ENCODE measurements around the gene FLNA. TPM values are rescaled to one million over a fixed set of nuclear protein-coding genes. Genes with fewer than 3 reads are reported as not detected.
A peak's percentile ranks its signal among the peaks of the same experiment; 100 is the strongest.

FLNA gene
- total RNA-seq, 5 donors from 2014 or later (not counting 1 experiment from before 2014, with no cell fraction given) = 893 to 1,483 (median 1,268) TPM

GRCh38 chrX:154367474-154368308, 6.7 kb downstream of the FLNA start:
- Histone ChIP-seq H3K27ac (ENCODE audit: low read length) (peak overlapping the region; percentile 97), H3K36me3 (ENCODE audit: control insufficient read depth in 2 of 2, extremely low read depth in 1 of 2, insufficient read depth in 1 of 2, low read length in 1 of 2) (peaks cover 4 to 56% of the 10 kb centered on the region in 2 donors)
- WGBS (ENCODE audit: insufficient coverage) = 85% methylated on average over 16 of the region's 31 CpGs

GRCh38 chrX:154366666-154367055, 7.8 kb downstream of the FLNA start:
- Mint-ChIP-seq H3K27me3 (no peaks in the 10 kb centered on the region), H3K27ac (peak overlapping the region; percentile 36 to 61), H3K4me3 (peak overlapping the region in 1 of 3 donors; percentile 19), H3K9me3 (no peaks in the 10 kb centered on the region), H3K36me3 (peaks cover 10% of the 10 kb centered on the region), H3K4me1 (peaks cover 20 to 29% (median 27%) of the 10 kb centered on the region in 3 donors)
- CTCF ChIA-PET = no interaction called here
- ATAC-seq (replicated peaks in 1 of 4) (no peak), DNase-seq (no peak)
- Histone ChIP-seq H3K4me3 (ENCODE audit: control insufficient read depth in 1 of 2, extremely low read depth in 1 of 2, low read length in 1 of 2) (no peak overlapping the region), H3K27me3 (replicated peaks in 1 of 2; ENCODE audit: control insufficient read depth in 2 of 2, extremely low read depth in 1 of 2, insufficient read depth in 2 of 2, low read length in 1 of 2) (no peaks in the 10 kb centered on the region), H3K27ac (ENCODE audit: low read length) (peak overlapping the region; percentile 97), H3K4me1 (ENCODE audit: control insufficient read depth in 1 of 2, extremely low read depth in 1 of 2, insufficient read depth in 2 of 2, low read length in 2 of 2) (peaks cover 0 to 70% of the 10 kb centered on the region in 2 experiments), H3K36me3 (ENCODE audit: control insufficient read depth in 2 of 2, extremely low read depth in 1 of 2, insufficient read depth in 1 of 2, low read length in 1 of 2) (peaks cover 5 to 67% of the 10 kb centered on the region in 2 donors), H3K9me3 (no peaks in the 10 kb centered on the region)
- POLR2A ChIA-PET = no interaction called here
- WGBS (ENCODE audit: insufficient coverage) = 20% methylated on average over 2 of the region's 11 CpGs

More at GRCh38 chrX:154367474-154368308, 6.7 kb downstream of the FLNA start:
- Mint-ChIP-seq H3K27me3 (no peaks in the 10 kb centered on the region), H3K4me3 (peak overlapping the region; percentile 77 to 95 (median 88)), H3K4me1 (peaks cover 25 to 33% (median 31%) of the 10 kb centered on the region in 3 donors), H3K27ac (peak overlapping the region; percentile 90), H3K9me3 (no peaks in the 10 kb centered on the region), H3K36me3 (peaks cover 8% of the 10 kb centered on the region)
- H3K4me1 ChIP-seq (ENCODE audit: control insufficient read depth in 1 of 2, extremely low read depth in 1 of 2, insufficient read depth in 2 of 2, low read length in 2 of 2) = peaks cover 0 to 70% of the 10 kb centered on the region in 2 experiments
- H3K27me3 ChIP-seq (replicated peaks in 1 of 2; ENCODE audit: control insufficient read depth in 2 of 2, extremely low read depth in 1 of 2, insufficient read depth in 2 of 2, low read length in 1 of 2) = no peaks in the 10 kb centered on the region
- H3K4me3 ChIP-seq (ENCODE audit: control insufficient read depth in 1 of 2, extremely low read depth in 1 of 2, low read length in 1 of 2) = peak overlapping the region in 1 of 2 donors; percentile 89
- ChIA-PET CTCF (interaction anchor here in 1 of 2 donors (0.6 kb wide), 1 partner anchor 395 kb away, joined by 3 read pairs; the partner anchor contains the start of gene DKC1), POLR2A (interaction anchor here in 1 of 2 donors (0.5 kb wide), 1 partner anchor 10 kb away, joined by 4 read pairs; no protein-coding TSS in a partner anchor)
- DNase-seq (no peak), ATAC-seq (replicated peaks in 1 of 4) (no peak)
- no peaks in the 10 kb centered on the region for H3K9me3 ChIP-seq

GRCh38 chrX:154365997-154366665, 8.3 kb downstream of the FLNA start:
- 92% methylated on average over 23 of the region's 32 CpGs for WGBS (ENCODE audit: insufficient coverage)
- Mint-ChIP-seq H3K36me3 (peaks cover 10% of the 10 kb centered on the region), H3K27me3 (no peaks in the 10 kb centered on the region), H3K27ac (no peak overlapping the region), H3K9me3 (no peaks in the 10 kb centered on the region), H3K4me1 (peaks cover 21 to 33% (median 29%) of the 10 kb centered on the region in 3 donors), H3K4me3 (peak overlapping the region in 1 of 3 donors; percentile 24)
- POLR2A ChIA-PET = no interaction called here
- DNase-seq = no peak
- no peaks in the 10 kb centered on the region for H3K9me3 ChIP-seq
- H3K36me3 ChIP-seq (ENCODE audit: control insufficient read depth in 2 of 2, extremely low read depth in 1 of 2, insufficient read depth in 1 of 2, low read length in 1 of 2) = peaks cover 5 to 72% of the 10 kb centered on the region in 2 donors
- peak overlapping the region; percentile 97 for H3K27ac ChIP-seq (ENCODE audit: low read length)
- ATAC-seq (replicated peaks in 1 of 4) = no peak
- no peak overlapping the region for H3K4me3 ChIP-seq (ENCODE audit: control insufficient read depth in 1 of 2, extremely low read depth in 1 of 2, low read length in 1 of 2)
- CTCF ChIA-PET = interaction anchor here in 1 of 2 donors (0.5 to 0.6 kb wide), 2 partner anchors 30 to 51 kb away, joined by 3 to 4 read pairs; no protein-coding TSS in a partner anchor
- H3K4me1 ChIP-seq (ENCODE audit: control insufficient read depth in 1 of 2, extremely low read depth in 1 of 2, insufficient read depth in 2 of 2, low read length in 2 of 2) = peaks cover 0 to 75% of the 10 kb centered on the region in 2 experiments
- H3K27me3 ChIP-seq (replicated peaks in 1 of 2; ENCODE audit: control insufficient read depth in 2 of 2, extremely low read depth in 1 of 2, insufficient read depth in 2 of 2, low read length in 1 of 2) = no peaks in the 10 kb centered on the region

GRCh38 chrX:154365052-154365600, 9.3 kb downstream of the FLNA start:
- Mint-ChIP-seq H3K27ac (peak overlapping the region; percentile 22 to 52), H3K4me1 (peaks cover 23 to 37% (median 29%) of the 10 kb centered on the region in 3 donors), H3K27me3 (no peaks in the 10 kb centered on the region), H3K36me3 (peaks cover 10% of the 10 kb centered on the region), H3K4me3 (peak overlapping the region in 1 of 3 donors; percentile 24), H3K9me3 (no peaks in the 10 kb centered on the region)
- no peak for DNase-seq
- ChIA-PET POLR2A (no interaction called here), CTCF (no interaction called here)
- Histone ChIP-seq H3K9me3 (no peaks in the 10 kb centered on the region), H3K27me3 (replicated peaks in 1 of 2; ENCODE audit: control insufficient read depth in 2 of 2, extremely low read depth in 1 of 2, insufficient read depth in 2 of 2, low read length in 1 of 2) (no peaks in the 10 kb centered on the region), H3K4me1 (ENCODE audit: control insufficient read depth in 1 of 2, extremely low read depth in 1 of 2, insufficient read depth in 2 of 2, low read length in 2 of 2) (peaks cover 0 to 82% of the 10 kb centered on the region in 2 experiments), H3K27ac (ENCODE audit: low read length) (no peak overlapping the region), H3K4me3 (ENCODE audit: control insufficient read depth in 1 of 2, extremely low read depth in 1 of 2, low read length in 1 of 2) (no peak overlapping the region), H3K36me3 (ENCODE audit: control insufficient read depth in 2 of 2, extremely low read depth in 1 of 2, insufficient read depth in 1 of 2, low read length in 1 of 2) (peaks cover 5 to 78% of the 10 kb centered on the region in 2 donors)
- 94% methylated on average over 6 of the region's 20 CpGs for WGBS (ENCODE audit: insufficient coverage)
- no peak for ATAC-seq (replicated peaks in 1 of 4)

- DNase-seq (no peak), ATAC-seq (replicated peaks in 1 of 4) (no peak)
- H3K4me3 ChIP-seq (ENCODE audit: control insufficient read depth in 1 of 2, extremely low read depth in 1 of 2, low read length in 1 of 2) = no peak overlapping the region
- Mint-ChIP-seq H3K4me1 (peaks cover 23 to 39% (median 25%) of the 10 kb centered on the region in 3 donors), H3K27ac (peak overlapping the region; percentile 22 to 27), H3K9me3 (no peaks in the 10 kb centered on the region), H3K36me3 (peaks cover 10% of the 10 kb centered on the region), H3K27me3 (no peaks in the 10 kb centered on the region), H3K4me3 (no peak overlapping the region)
- H3K4me1 ChIP-seq (ENCODE audit: control insufficient read depth in 1 of 2, extremely low read depth in 1 of 2, insufficient read depth in 2 of 2, low read length in 2 of 2) = peaks cover 0 to 92% of the 10 kb centered on the region in 2 experiments
- POLR2A ChIA-PET = no interaction called here
- WGBS (ENCODE audit: insufficient coverage) = 88% methylated on average over 10 of the region's 20 CpGs
- H3K9me3 ChIP-seq = no peaks in the 10 kb centered on the region
- H3K36me3 ChIP-seq (ENCODE audit: control insufficient read depth in 2 of 2, extremely low read depth in 1 of 2, insufficient read depth in 1 of 2, low read length in 1 of 2) = peaks cover 12 to 88% of the 10 kb centered on the region in 2 donors
- H3K27me3 ChIP-seq (replicated peaks in 1 of 2; ENCODE audit: control insufficient read depth in 2 of 2, extremely low read depth in 1 of 2, insufficient read depth in 2 of 2, low read length in 1 of 2) = no peaks in the 10 kb centered on the region
- CTCF ChIA-PET = no interaction called here
- H3K27ac ChIP-seq (ENCODE audit: low read length) = no peak overlapping the region
These were observed 10.6 kb downstream of the FLNA start for GRCh38 chrX:154363706-154364439.
